Lung (tissue), 12 donors: ENCODE data around the gene GRID1. TPM values are rescaled to one million over a fixed set of nuclear protein-coding genes. Genes with fewer than 3 reads are reported as not detected.

Experiments
- ATAC-seq: fragments of 200-7000 bp; cut with Tn5 transposase; one replicate; pipeline ENCODE4 v1.9.1; 2020; ENCODE audit warnings: moderate number of reproducible peaks; ENCODE audit not compliant: insufficient read depth, low FRiP score
- DNase-seq, 3 donors: peaks; one replicate each; pipeline ENCODE4 v3.0.0-alpha.2; 2013 to 2017
- H3K27ac ChIP-seq, 2 donors: one replicate each; pipeline ENCODE4 v1.5.1; 2013; ENCODE audit warnings: mild to moderate bottlenecking in 2 of 2, moderate library complexity in 2 of 2, control low read depth in 1 of 2, inconsistent platforms in 1 of 2, low read depth in 1 of 2, low read length in 1 of 2
- H3K27me3 ChIP-seq, 3 donors: one replicate each; pipeline ENCODE4 v1.5.1; 2013; ENCODE audit warnings: low read length in 2 of 3; ENCODE audit not compliant: control insufficient read depth in 3 of 3, insufficient read depth in 3 of 3
- H3K36me3 ChIP-seq, 4 donors: one replicate each; pipeline ENCODE4 v1.5.1; 2013; ENCODE audit warnings: low read length in 4 of 4, mild to moderate bottlenecking in 1 of 4, moderate library complexity in 1 of 4; ENCODE audit not compliant: control insufficient read depth in 4 of 4, insufficient read depth in 4 of 4
- H3K4me1 ChIP-seq, 5 donors: one replicate each; pipeline ENCODE4 v1.5.1; 2013; ENCODE audit warnings: low read length in 5 of 5, mild to moderate bottlenecking in 2 of 5, moderate library complexity in 1 of 5; ENCODE audit not compliant: control insufficient read depth in 5 of 5, insufficient read depth in 5 of 5
- H3K4me3 ChIP-seq: one replicate; pipeline ENCODE4 v1.5.1; 2013; ENCODE audit warnings: mild to moderate bottlenecking, control low read depth, moderate library complexity
- H3K9ac ChIP-seq, 2 donors: one replicate each; pipeline ENCODE4 v1.5.1; 2013; ENCODE audit warnings: low read length in 2 of 2, control low read depth in 1 of 2; ENCODE audit not compliant: insufficient read depth in 1 of 2
- H3K9me3 ChIP-seq, 4 donors: one replicate each; pipeline ENCODE4 v1.5.1; 2013; ENCODE audit warnings: low read length in 3 of 4, mild to moderate bottlenecking in 1 of 4, moderate library complexity in 1 of 4; ENCODE audit not compliant: control insufficient read depth in 4 of 4, insufficient read depth in 3 of 4
- WGBS, 2 donors: extraction: QIAGEN DNeasy Blood & Tissue Kit; methylation state at CpG; one replicate each; pipeline ENCODE4 v1.1.7; 2013; 5-methylcytosine and 5-hydroxymethylcytosine counted together
- polyA plus RNA-seq, 2 donors: library from polyadenylated mRNA; stranded (reverse); fragments of 200-250 nt; gene quantifications; one replicate each; pipeline ENCODE4 v1.2.1, GENCODE V29; 2013
- total RNA-seq, 2 donors: library from RNA; depleted of rRNA in 1 of 2; stranded (reverse); fragments of >200 nt in 1 of 2; gene quantifications; one replicate each; pipeline ENCODE4 v1.2.1, GENCODE V29; 2014 to 2021
- TF ChIP-seq, protein P1 (sequence below): IDR thresholded peaks from 2 replicates; pipeline ENCODE4 v1.5.1; 2012; ENCODE audit warnings: mild to moderate bottlenecking; ENCODE audit errors: control extremely low read depth, extremely low read depth
- donor health status: control.
- donor health status: control.
- donor health status: Bipolar disorder and iron deficiency.
- donor health status: healthy.
- donor health status: DM: yes; HTN: yes; CAD: no.

Gene GRID1
- total and polyA plus RNA-seq, 4 donors = 1.1 to 3.6 (median 2.2) TPM

- H3K4me1 ChIP-seq = no peaks in the 10 kb centered on the region
- H3K9me3 ChIP-seq = peaks cover 0 to 3% (median 0%) of the 10 kb centered on the region in 4 donors
- H3K4me3 ChIP-seq = no peak overlapping the region
- ATAC-seq (no peak), DNase-seq (no peak)
- no peak overlapping the region for H3K27ac ChIP-seq
- H3K9ac ChIP-seq = no peak overlapping the region
- H3K36me3 ChIP-seq = no peaks in the 10 kb centered on the region
- no peaks in the 10 kb centered on the region for H3K27me3 ChIP-seq
- TF ChIP-seq, protein P1, sequence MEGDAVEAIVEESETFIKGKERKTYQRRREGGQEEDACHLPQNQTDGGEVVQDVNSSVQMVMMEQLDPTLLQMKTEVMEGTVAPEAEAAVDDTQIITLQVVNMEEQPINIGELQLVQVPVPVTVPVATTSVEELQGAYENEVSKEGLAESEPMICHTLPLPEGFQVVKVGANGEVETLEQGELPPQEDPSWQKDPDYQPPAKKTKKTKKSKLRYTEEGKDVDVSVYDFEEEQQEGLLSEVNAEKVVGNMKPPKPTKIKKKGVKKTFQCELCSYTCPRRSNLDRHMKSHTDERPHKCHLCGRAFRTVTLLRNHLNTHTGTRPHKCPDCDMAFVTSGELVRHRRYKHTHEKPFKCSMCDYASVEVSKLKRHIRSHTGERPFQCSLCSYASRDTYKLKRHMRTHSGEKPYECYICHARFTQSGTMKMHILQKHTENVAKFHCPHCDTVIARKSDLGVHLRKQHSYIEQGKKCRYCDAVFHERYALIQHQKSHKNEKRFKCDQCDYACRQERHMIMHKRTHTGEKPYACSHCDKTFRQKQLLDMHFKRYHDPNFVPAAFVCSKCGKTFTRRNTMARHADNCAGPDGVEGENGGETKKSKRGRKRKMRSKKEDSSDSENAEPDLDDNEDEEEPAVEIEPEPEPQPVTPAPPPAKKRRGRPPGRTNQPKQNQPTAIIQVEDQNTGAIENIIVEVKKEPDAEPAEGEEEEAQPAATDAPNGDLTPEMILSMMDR = no peak
- 74 to 88% methylated on average over 2 of the region's 2 CpGs for WGBS, 2 donors
Measured at GRCh38 chr10:85596389-85596788, 770.2 kb downstream of the GRID1 start.

GRCh38 chr10:85594239-85594638 is 772.4 kb downstream of the GRID1 start:
- ATAC-seq = no peak
- H3K27ac ChIP-seq = no peak overlapping the region
- 22 to 33% methylated on average over 3 of the region's 3 CpGs for WGBS, 2 donors
- TF ChIP-seq, protein P1 = no peak
- no peak overlapping the region for H3K4me3 ChIP-seq
- no peaks in the 10 kb centered on the region for H3K4me1 ChIP-seq
- H3K36me3 ChIP-seq = no peaks in the 10 kb centered on the region
- no peaks in the 10 kb centered on the region for H3K27me3 ChIP-seq
- peaks cover 0 to 3% (median 0%) of the 10 kb centered on the region in 4 donors for H3K9me3 ChIP-seq
- DNase-seq = peak in 1 of 3 donors; percentile 5
- no peak overlapping the region for H3K9ac ChIP-seq

GRCh38 chr10:85593226-85593772 is 773.3 kb downstream of the GRID1 start:
- no peak overlapping the region for H3K27ac ChIP-seq
- H3K27me3 ChIP-seq = no peaks in the 10 kb centered on the region
- WGBS, 2 donors = 69 to 74% methylated on average over 4 of the region's 4 CpGs
- DNase-seq (no peak), ATAC-seq (no peak)
- peaks cover 0 to 3% (median 0%) of the 10 kb centered on the region in 4 donors for H3K9me3 ChIP-seq
- TF ChIP-seq, protein P1 = no peak
- no peaks in the 10 kb centered on the region for H3K4me1 ChIP-seq
- H3K9ac ChIP-seq = no peak overlapping the region
- no peak overlapping the region for H3K4me3 ChIP-seq
- no peaks in the 10 kb centered on the region for H3K36me3 ChIP-seq

GRCh38 chr10:85581371-85581770 is 785.2 kb downstream of the GRID1 start:
- H3K27me3 ChIP-seq = no peaks in the 10 kb centered on the region
- DNase-seq (no peak), ATAC-seq (no peak)
- H3K36me3 ChIP-seq = no peaks in the 10 kb centered on the region
- H3K27ac ChIP-seq = no peak overlapping the region
- H3K4me3 ChIP-seq = no peak overlapping the region
- peaks cover 0 to 6% (median 1%) of the 10 kb centered on the region in 4 donors for H3K9me3 ChIP-seq
- no peak overlapping the region for H3K9ac ChIP-seq
- TF ChIP-seq, protein P1 = no peak
- 89 to 92% methylated on average over 3 of the region's 3 CpGs for WGBS, 2 donors
- H3K4me1 ChIP-seq = no peaks in the 10 kb centered on the region
